Hematopoietic multipotent progenitor cell treated with erythropoietin and hydrocortisone succinate and interleukin-3 and kit ligand, for 8 days (in vitro differentiated cells): ENCODE results near the gene ADAMTS15.

ENCODE experiments used
- DNase-seq: peaks from one replicate; pipeline ENCODE4 v3.0.0-alpha.2; 2015

Gene ADAMTS15

GRCh38 chr11:130462101-130462885 lies 13.8 kb downstream of the ADAMTS15 start:
- no peak for DNase-seq

- DNase-seq, result no peak
Observed at GRCh38 chr11:130462931-130463330, 14.5 kb downstream of the ADAMTS15 start.

- DNase-seq, result no peak
Observed at GRCh38 chr11:130464291-130464812, 15.9 kb downstream of the ADAMTS15 start.

- DNase-seq, result no peak
Observed at GRCh38 chr11:130465263-130465662, 16.8 kb downstream of the ADAMTS15 start.

- DNase-seq, result no peak
Observed at GRCh38 chr11:130467116-130467900, 18.9 kb downstream of the ADAMTS15 start.

GRCh38 chr11:130469181-130469580 lies 20.7 kb downstream of the ADAMTS15 start:
- DNase-seq, result no peak

- DNase-seq, result no peak
Observed at GRCh38 chr11:130470832-130471706, 22.6 kb downstream of the ADAMTS15 start.

- no peak for DNase-seq
Observed at GRCh38 chr11:130471731-130472433, 23.4 kb downstream of the ADAMTS15 start.

- no peak for DNase-seq
Observed at GRCh38 chr11:130472434-130472961, 24.1 kb downstream of the ADAMTS15 start.

GRCh38 chr11:130473056-130473794 lies 24.8 kb downstream of the ADAMTS15 start:
- no peak for DNase-seq

- no peak for DNase-seq
Observed at GRCh38 chr11:130473795-130474377, 25.4 kb downstream of the ADAMTS15 start.

- DNase-seq, result no peak
Observed at GRCh38 chr11:130474637-130475400, 26.4 kb downstream of the ADAMTS15 start.

GRCh38 chr11:130475426-130476053 lies 27.1 kb downstream of the ADAMTS15 start:
- no peak for DNase-seq

GRCh38 chr11:130476200-130476921 lies 27.9 kb downstream of the ADAMTS15 start:
- DNase-seq, result no peak

GRCh38 chr11:130476922-130477491 lies 28.6 kb downstream of the ADAMTS15 start:
- no peak for DNase-seq

- no peak for DNase-seq
Observed at GRCh38 chr11:130477586-130478203, 29.2 kb downstream of the ADAMTS15 start.

GRCh38 chr11:130478204-130478701 lies 29.8 kb downstream of the ADAMTS15 start:
- DNase-seq, result no peak

- no peak for DNase-seq
Observed at GRCh38 chr11:130478881-130479280, 30.4 kb downstream of the ADAMTS15 start.
